KMS-11 (cell line): ENCODE measurements around the gene EPHA6.

Experiments used
- H2AFZ ChIP-seq: fragments of 200-600 bp; sonication (generic); 2 replicates; pipeline ENCODE4 v1.6.1; 2016; ENCODE audit warnings: antibody characterized with exemption, mixed run types, low read depth
- H3K27ac ChIP-seq: fragments of 200-600 bp; sonication (generic); 2 replicates; pipeline ENCODE4 v1.6.1; 2016; ENCODE audit warnings: mild to moderate bottlenecking, mixed run types
- H3K27me3 ChIP-seq: fragments of 200-600 bp; sonication (generic); 2 replicates; pipeline ENCODE4 v1.6.1; 2017; ENCODE audit warnings: mild to moderate bottlenecking, low read depth, mixed run types, moderate library complexity; ENCODE audit not compliant: insufficient read depth
- H3K36me3 ChIP-seq: fragments of 200-600 bp; sonication (generic); 2 replicates; pipeline ENCODE4 v1.6.1; 2017; ENCODE audit warnings: mild to moderate bottlenecking, mixed run types; ENCODE audit not compliant: insufficient read depth
- H3K4me1 ChIP-seq: fragments of 200-600 bp; sonication (generic); 2 replicates; pipeline ENCODE4 v1.6.1; 2016; ENCODE audit warnings: mild to moderate bottlenecking, low read depth, mixed run types; ENCODE audit not compliant: poor library complexity, severe bottlenecking
- H3K4me2 ChIP-seq: fragments of 200-600 bp; sonication (generic); 2 replicates; pipeline ENCODE4 v1.7.0; 2016; ENCODE audit warnings: mild to moderate bottlenecking, mixed run types
- H3K4me3 ChIP-seq: fragments of 200-600 bp; sonication (generic); IDR thresholded peaks from 2 replicates; pipeline ENCODE4 v1.6.1; 2017; ENCODE audit warnings: low read depth, low read length, mixed read lengths; ENCODE audit not compliant: insufficient read depth
- H3K79me2 ChIP-seq: fragments of 200-600 bp; sonication (generic); 2 replicates; pipeline ENCODE4 v1.6.1; 2016; ENCODE audit warnings: low read depth, mixed run types; ENCODE audit not compliant: insufficient read depth
- H3K9ac ChIP-seq: fragments of 200-600 bp; sonication (generic); 2 replicates; pipeline ENCODE4 v1.6.1; 2016; ENCODE audit warnings: mild to moderate bottlenecking, mixed run types
- H4K20me1 ChIP-seq: fragments of 200-600 bp; sonication (generic); 2 replicates; pipeline ENCODE4 v1.6.1; 2016; ENCODE audit warnings: mild to moderate bottlenecking, mixed run types; ENCODE audit not compliant: insufficient read depth
- CTCF ChIP-seq: fragments of 200-600 bp; sonication (generic); conservative IDR thresholded peaks from 2 replicates; pipeline ENCODE4 v1.6.1; 2017; ENCODE audit warnings: low read depth, mild to moderate bottlenecking, antibody characterized with exemption, low read length, moderate library complexity, mixed read lengths

EPHA6 gene

GRCh38 chr3:97232393-97233034, 418.1 kb downstream of the EPHA6 start:
- no peak for TF ChIP-seq CTCF
- Histone ChIP-seq H3K27me3 (no peaks in the 10 kb centered on the region), H3K36me3 (no peaks in the 10 kb centered on the region), H3K4me2 (no peak overlapping the region), H2AFZ (no peak overlapping the region), H3K79me2 (no peaks in the 10 kb centered on the region), H3K4me1 (peaks cover 7% of the 10 kb centered on the region), H4K20me1 (no peaks in the 10 kb centered on the region), H3K9ac (no peak overlapping the region), H3K4me3 (no peak overlapping the region), H3K27ac (no peak overlapping the region)

- no peaks in the 10 kb centered on the region for H4K20me1 ChIP-seq
- no peaks in the 10 kb centered on the region for H3K27me3 ChIP-seq
- H3K27ac ChIP-seq = no peak overlapping the region
- H3K9ac ChIP-seq = no peak overlapping the region
- no peak for TF ChIP-seq CTCF
- no peak overlapping the region for H2AFZ ChIP-seq
- H3K36me3 ChIP-seq = no peaks in the 10 kb centered on the region
- no peak overlapping the region for H3K4me3 ChIP-seq
- H3K4me1 ChIP-seq = peaks cover 7% of the 10 kb centered on the region
- H3K79me2 ChIP-seq = no peaks in the 10 kb centered on the region
- H3K4me2 ChIP-seq = no peak overlapping the region
Measured at GRCh38 chr3:97235179-97235578, 420.8 kb downstream of the EPHA6 start.

GRCh38 chr3:97235611-97236315, 421.4 kb downstream of the EPHA6 start:
- no peaks in the 10 kb centered on the region for H3K27me3 ChIP-seq
- H2AFZ ChIP-seq = no peak overlapping the region
- H3K4me2 ChIP-seq = no peak overlapping the region
- H4K20me1 ChIP-seq = no peaks in the 10 kb centered on the region
- H3K36me3 ChIP-seq = no peaks in the 10 kb centered on the region
- no peak overlapping the region for H3K4me3 ChIP-seq
- peaks cover 7% of the 10 kb centered on the region for H3K4me1 ChIP-seq
- H3K9ac ChIP-seq = no peak overlapping the region
- TF ChIP-seq CTCF = no peak
- no peak overlapping the region for H3K27ac ChIP-seq
- H3K79me2 ChIP-seq = no peaks in the 10 kb centered on the region

- Histone ChIP-seq H3K4me2 (no peak overlapping the region), H2AFZ (no peak overlapping the region), H3K79me2 (no peaks in the 10 kb centered on the region), H3K27ac (no peak overlapping the region), H3K4me3 (no peak overlapping the region), H4K20me1 (no peaks in the 10 kb centered on the region), H3K27me3 (no peaks in the 10 kb centered on the region), H3K4me1 (no peaks in the 10 kb centered on the region), H3K9ac (no peak overlapping the region), H3K36me3 (no peaks in the 10 kb centered on the region)
- no peak for TF ChIP-seq CTCF
Measured at GRCh38 chr3:97241417-97241816, 427.0 kb downstream of the EPHA6 start.
